GM10248 (cell line): ENCODE measurements around the gene RBM34.

Source experiments
- CTCF ChIA-PET: fragments of 300-600 bp; sonication (Branson Sonifier 250); formaldehyde crosslinking; extraction: SDS; loops from one replicate; lab custom pipeline; 2021; ENCODE audit warnings: antibody characterized with exemption; lab: Yijun Ruan, JAX
- POLR2A ChIA-PET: fragments of 350-650 bp; sonication (Branson Sonifier 250); formaldehyde crosslinking; extraction: SDS; loops from one replicate; lab custom pipeline; 2020; ENCODE audit warnings: antibody characterized with exemption; lab: Yijun Ruan, JAX
- DNase-seq: peaks from one replicate; pipeline ENCODE4 v3.0.0; 2012; ENCODE audit errors: extremely low spot score
- CTCF ChIP-seq: IDR thresholded peaks from 2 replicates; pipeline ENCODE4 v1.5.1; 2012; ENCODE audit warnings: mild to moderate bottlenecking, low read depth; ENCODE audit errors: extremely low read depth, missing control alignments, control extremely low read depth

RBM34 gene

GRCh38 chr1:235134171-235134570, 26.9 kb downstream of the RBM34 start:
- POLR2A ChIA-PET = interaction anchor here (0.6 to 0.7 kb wide), 2 partner anchors 569 to 741 kb away, joined by 3 to 6 read pairs; no protein-coding TSS in a partner anchor
- no peak for TF ChIP-seq CTCF
- CTCF ChIA-PET = interaction anchor here (1.9 kb wide), 1 partner anchor 10 kb away, joined by 4 read pairs; no protein-coding TSS in a partner anchor
- no peak for DNase-seq

GRCh38 chr1:235133086-235133485, 28.0 kb downstream of the RBM34 start:
- POLR2A ChIA-PET = no interaction called here
- TF ChIP-seq CTCF = no peak
- CTCF ChIA-PET = interaction anchor here (1.0 to 2.2 kb wide), 8 partner anchors 10 to 634 kb away, joined by 3 to 9 read pairs (median 4); no protein-coding TSS in a partner anchor
- DNase-seq = no peak

DNA sequence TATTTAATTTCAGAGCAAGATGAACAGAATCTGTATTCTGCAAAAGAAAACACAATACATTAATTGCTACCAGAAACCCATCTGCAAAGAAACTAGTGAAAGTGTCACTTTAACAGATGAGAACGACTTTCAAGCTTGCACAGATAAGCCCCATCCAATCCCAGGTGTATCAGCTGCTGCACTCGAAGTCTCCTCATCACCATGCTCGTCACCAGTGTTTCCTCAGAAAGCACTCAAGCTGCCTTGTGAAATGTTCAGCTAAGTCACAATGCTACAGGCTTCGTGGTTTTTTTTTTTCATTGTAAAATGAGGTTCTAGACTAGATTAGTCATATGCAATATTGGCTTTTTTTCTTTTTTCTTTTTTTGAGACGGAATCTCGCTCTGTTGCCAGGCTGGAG, 29.1 kb downstream of the RBM34 start:
- POLR2A ChIA-PET = no interaction called here
- CTCF ChIA-PET = interaction anchor here (0.9 to 2.2 kb wide), 5 partner anchors 11 to 632 kb away, joined by 3 to 9 read pairs (median 4); no protein-coding TSS in a partner anchor
- TF ChIP-seq CTCF = no peak
- no peak for DNase-seq

DNA sequence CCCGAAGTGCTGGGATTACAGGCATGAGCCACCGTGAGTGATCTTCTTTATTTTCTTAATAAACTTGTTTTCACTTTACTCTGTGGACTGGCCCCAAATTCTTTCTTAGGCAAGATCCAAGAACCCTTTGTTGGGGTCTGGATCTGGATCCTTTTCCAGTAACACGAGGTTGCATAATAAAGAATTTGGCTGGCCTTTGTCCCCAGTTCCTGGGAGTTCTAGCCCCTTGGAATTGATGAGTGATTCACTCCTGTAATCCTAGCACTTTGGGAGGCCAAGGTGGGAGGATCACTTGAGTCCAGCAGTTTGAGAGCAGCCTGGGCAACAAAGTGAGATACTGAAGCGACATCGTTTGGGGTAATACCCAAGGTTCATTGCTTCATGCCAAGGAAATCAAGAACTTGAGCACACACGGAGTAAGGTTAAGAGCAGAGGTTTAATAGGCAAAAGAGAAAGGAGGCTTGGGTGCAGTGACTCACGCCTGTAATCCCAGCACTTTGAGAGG, 30.2 kb downstream of the RBM34 start:
- no peak for TF ChIP-seq CTCF
- ChIA-PET POLR2A (interaction anchor here (0.6 kb wide), 1 partner anchor 175 kb away, joined by 4 read pairs; no protein-coding TSS in a partner anchor), CTCF (interaction anchor here (1.2 to 2.3 kb wide), 2 partner anchors 9 to 15 kb away, joined by 5 to 9 read pairs; no protein-coding TSS in a partner anchor)
- no peak for DNase-seq

GRCh38 chr1:235129774-235130570, 31.1 kb downstream of the RBM34 start:
- POLR2A ChIA-PET = interaction anchor here (0.6 to 0.7 kb wide), 3 partner anchors 29 to 176 kb away, joined by 3 to 4 read pairs (median 4); no protein-coding TSS in a partner anchor
- no peak for TF ChIP-seq CTCF
- CTCF ChIA-PET = interaction anchor here (1.2 to 2.3 kb wide), 2 partner anchors 9 to 15 kb away, joined by 5 to 9 read pairs; no protein-coding TSS in a partner anchor
- DNase-seq = no peak
